ENCODE results near the gene TSC22D3.
"Not testable (repeated sequence)": the region's sequence is repeated elsewhere in the genome, so short reads cannot be mapped to it uniquely, and the experiment has no call there.

TSC22D3 gene

DNA sequence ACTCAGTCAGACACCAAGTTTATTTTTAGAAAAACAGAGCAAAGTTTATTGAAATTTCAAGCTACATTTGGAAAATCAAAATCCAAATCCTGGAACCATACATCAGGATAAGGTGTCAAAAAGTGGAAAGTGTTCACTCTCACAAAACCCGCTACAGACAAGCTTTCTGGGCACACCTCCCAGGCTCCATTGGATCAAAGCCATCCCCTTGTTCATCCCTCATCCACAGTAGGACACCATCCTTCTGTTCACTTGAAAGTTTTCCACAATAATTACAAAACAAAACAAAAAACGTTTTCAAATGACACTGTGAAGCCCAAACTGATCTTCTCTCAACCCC lies 62.4 kb downstream of the TSC22D3 start:
- no peak for DNase-seq

DNA sequence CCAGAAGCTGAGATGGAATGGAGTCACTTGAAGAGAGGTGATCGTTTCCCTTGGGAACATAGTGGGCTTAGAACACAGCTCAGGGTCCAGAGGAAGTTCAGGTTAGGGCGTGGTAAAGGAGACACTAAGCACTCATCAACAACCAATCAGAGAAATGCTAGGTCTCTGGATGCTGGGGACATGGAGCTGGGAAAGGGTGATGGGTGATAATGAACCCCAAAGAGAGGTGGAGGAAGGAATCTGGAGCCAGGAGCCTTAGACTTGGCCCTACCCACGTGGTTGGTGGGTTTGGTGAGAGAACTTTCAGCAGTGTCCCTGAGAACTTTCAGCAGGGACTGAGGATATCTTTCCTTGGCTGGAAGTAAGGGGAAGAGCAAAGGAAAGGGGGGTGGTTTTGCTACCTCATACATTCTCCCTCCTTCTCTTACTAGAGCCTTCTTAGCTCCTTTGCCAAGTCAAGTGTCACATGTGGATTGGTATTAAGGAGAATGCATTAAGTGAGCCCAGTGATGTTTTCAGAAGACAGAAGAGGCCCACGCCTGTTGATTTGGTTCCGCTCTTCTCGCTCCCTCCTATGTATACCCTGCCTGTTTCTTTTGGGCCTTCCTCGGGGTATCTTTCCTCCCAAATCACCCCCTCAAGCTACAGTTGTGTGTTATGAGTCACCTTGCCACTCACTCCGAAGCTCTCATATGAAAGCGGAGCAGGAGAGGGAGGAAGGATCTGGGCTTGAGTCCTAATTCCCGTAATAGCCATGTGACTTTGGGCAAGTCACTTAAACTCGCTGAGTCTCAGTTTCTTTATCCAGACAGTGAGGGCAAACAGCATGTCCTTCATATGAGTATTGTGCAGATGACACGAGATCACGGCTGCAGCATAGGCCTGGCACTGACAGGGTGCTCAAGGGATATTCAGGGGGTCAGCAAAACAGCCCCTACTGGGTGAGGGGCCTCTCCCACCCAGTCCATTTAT lies 63.1 kb downstream of the TSC22D3 start:
- DNase-seq = peak in 1 of 56 donors; percentile 9

DNA sequence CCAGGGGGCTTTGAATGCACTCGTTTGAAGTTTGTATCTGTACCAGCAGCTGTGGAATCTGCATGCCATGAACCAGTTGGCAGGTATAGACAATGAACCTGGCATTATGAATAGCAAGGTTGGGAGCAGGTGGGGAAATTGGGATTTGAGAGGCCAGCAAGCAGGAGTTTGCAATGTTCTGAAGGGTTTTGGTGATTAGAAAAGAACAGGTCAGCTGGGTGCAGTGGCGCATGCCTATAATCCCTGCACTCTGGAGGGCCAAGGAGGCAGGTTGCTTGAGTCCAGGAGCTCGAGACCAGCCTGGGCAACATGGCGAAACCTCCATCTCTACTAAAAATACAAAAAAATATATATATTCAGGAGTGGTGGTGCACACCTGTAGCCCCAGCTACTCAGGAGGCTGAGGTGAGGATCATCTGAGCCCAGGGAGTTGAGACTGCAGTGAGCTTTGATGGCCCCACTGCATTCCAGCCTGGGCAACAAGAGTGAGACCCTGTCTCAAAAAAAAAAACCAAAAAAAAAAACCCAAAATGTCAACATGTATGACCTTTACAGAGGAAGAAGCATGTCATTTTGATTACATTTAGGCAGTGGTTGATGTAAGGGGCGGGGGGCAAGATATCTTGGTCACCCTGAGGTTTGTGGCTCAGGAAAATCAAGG lies 63.9 kb downstream of the TSC22D3 start:
- DNase-seq = no peak

DNA sequence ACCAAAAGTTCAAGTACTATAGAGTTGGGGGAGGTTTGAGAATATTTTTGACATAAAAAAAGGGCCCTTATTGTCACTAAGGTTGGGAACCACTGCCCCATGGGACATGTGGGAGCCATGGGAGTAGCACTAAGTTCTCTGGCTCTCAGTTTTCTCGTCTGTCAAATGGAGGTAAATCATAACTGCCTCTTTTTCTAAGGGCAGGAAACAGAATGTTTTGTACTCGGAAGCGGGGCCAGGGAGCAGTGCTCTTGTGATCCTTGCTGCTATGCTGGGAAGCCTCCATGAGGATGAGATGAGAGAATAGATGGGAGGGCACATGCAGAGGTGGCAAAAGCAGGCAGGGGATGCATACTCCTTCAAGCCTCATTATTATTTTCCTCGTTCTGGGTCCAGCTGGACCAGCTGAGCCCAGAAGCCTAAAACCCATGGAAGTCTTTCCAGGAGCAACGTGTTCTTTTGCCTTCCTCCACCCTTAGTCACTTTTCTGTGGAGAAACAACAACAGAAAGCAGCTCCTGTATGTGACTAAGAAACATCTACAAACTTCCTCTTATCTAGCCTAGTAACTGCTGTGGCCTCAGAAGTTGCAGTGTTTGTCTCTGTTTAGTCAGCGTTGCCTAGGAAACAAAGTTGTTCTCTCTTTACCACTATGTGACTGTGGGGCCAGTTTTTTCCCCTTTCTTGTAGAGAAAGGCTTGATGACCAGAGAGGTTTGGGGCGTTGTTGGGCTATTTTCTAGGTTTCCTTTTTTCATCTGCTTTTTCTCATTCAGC lies 64.8 kb downstream of the TSC22D3 start:
- no peak for DNase-seq

DNA sequence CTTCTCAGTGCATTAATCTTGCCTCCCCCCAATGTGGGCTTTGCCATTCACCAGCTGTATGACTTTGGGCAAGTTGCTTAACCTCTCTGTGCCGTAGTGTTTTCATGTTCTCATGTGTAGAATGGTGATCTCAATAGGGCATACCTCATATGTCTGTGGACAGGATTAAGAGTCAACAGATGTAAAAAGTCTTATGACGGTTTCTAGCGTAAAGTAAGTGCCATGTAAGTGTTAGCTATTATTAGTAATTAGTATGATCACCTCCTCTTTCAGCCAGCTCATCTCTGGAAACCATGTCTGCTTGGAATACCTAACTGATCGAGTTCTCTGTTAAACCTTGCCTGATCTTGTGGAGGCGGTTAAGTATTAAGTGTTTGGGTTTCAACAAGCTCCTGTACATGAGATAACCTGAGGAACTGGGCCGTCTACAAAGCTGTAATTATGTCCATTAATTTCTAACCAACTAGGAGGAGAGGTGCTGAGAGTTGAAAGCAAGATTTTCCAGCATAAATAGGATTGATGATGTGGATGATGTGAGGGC lies 66.3 kb downstream of the TSC22D3 start:
- DNase-seq = no peak

DNA sequence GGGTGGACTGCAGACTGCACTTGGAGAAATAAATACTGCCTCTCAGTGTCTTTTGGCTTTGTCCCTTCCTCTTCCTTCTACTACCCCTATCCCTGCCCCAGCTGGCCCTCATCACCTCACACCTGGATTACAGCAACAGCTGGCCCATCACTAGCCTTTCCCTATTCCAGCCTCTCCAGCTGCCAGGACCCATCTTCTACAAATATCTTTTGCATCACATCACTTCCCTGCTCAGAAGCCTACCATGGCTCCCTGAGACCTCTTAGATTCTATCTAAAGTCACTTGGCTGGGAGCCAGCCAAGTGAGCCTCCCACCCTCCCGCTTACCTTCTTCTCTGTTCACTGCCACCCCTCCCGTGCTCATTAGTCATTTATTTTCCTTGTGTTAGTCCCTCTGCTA lies 66.8 kb downstream of the TSC22D3 start:
- no peak for DNase-seq

DNA sequence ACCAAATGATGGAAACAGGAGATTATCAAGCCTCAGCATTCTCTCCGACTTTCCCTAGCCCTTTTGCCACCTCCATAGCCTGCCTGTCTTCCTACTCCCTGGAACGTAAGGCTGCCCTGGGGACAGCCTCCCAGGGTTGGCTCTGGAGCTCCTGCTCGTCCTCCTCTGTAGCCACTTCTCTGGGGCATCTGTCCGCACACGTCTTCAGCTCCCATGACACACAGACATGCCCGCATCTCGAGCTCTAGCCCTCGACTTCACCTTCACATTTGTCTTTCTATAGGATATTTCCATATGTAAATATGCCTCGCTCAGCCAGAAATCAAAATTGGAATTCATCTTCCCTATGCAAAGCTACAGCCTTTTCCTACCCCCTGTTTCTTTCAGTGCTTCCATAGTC lies 67.7 kb downstream of the TSC22D3 start:
- no peak for DNase-seq

DNA sequence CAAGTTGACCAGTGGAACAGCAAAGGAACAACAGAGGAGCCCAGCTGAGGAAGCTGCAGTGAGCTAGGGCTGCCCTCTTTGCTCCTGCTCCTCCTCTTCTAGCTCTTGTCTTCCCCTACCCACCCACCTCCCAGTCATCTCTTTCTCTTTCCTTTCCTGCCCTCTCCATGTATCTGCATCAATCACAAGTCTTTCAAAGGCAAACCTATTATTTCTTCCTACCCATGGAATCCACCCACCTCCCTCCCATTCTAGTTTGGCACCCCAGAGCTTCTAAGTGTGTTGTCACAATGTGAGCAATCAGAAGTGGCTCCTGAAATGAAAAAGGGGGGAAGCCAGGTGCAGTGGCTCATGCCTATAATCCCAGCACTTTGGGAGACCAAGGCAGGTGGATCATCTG lies 69.3 kb downstream of the TSC22D3 start:
- no peak for DNase-seq

DNA sequence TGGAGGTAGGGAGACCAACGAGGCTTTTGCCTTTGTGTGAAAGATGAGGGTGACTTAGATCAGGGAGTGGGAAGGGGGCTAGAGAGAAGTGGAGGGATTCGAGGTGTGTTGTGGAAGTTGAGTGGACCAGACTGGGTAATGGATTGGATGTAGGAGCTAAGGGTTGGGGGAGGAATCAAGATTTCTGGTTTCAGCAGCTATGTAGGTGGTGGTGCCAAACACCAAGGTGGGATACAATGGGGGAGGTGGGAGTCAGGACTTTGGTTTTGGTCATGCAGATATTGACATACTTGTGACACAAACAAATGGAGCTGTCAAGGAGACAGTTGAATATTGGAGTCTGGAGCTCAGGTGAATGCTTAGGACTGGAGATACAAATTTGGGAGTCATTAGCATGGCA lies 71.0 kb downstream of the TSC22D3 start:
- no peak for DNase-seq

DNA sequence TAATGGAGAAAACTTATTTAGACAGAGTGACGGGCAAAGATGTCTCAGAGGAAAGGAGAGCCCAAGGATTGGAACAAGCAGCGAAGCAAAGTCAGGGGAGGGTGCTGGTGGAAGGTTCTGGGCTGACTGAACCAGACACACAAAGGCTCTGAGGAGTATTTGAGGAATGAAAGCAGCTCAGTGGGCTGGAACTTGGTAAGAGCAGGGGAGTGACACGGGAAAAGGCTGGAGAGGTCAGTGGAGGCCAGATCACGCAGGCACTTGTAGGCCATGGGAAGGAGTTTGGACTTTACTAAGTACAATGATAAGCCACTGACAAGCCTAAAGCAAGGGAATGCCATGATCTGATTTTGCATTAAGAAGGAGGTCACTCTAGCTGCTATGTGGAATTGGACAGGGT lies 71.4 kb downstream of the TSC22D3 start:
- DNase-seq = no peak

DNA sequence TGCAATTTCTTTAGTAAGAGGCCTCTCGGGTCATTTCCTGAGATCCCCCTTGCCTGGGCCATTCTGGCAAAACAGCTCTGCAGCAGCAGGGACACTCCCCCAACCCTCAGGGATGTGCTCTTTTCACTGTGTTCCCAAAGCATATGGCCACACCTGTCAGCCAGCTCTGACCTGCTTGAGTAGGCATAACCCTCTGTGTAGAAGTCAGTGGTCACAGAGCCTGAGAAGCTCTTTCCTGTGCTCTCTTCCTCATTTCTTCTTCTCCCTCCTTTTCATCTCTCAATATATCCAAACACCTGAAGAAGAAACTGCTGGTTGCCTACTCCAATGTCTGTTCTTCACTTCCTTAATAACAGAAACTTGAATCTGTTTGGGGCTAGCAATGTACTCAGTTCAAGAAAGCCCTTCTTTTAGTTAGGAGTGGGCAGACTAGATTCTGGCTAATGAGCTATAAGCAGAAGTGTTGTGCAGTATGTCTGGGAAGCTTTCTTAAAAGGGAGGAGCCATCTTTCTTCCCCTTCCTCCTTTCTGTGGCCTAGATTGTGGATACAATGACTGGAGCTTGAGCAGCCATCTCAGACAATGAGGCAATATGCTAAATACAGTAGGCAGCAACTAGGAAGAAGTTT lies 74.0 kb downstream of the TSC22D3 start:
- DNase-seq = no peak

DNA sequence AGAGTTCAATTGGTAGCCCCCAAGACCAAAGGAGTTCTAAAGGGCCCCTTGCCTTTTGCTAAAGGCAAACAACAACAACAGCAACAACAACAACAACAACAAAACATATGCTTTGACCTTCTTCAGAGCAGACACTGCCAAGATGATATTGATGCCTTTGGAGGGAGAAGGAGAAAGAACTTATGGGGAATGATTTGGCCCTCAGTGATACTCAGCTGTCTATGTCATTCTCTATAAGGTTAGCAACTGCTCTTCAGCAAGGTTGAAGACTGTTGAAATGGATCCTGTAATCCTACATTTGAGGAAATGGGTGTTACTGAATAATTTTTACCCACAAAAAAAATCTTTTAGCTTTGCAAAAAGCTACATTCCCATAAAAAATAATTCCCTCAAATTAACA lies 74.8 kb downstream of the TSC22D3 start:
- DNase-seq = no peak

DNA sequence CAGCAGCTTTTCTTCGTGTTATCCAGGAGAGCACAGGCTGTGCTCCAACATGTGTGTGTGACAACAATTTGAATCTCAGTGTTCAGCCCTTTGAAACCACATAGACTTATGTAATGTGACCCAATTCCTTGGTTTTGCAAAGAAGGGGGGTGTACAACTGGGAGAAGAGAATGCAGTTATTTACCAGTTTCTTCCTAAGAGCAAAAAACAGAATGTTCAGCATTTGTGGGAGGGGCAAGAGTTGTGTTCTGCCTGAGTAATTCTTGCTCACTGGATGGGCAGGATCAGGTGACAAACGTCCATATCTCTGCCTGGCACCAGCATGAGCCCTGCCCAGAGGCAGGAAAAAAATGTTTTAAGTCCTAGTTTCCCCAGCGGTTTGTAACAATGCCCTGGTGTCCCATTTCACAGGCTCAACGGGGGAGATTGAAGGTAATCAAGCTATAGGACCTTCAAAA lies 75.2 kb downstream of the TSC22D3 start:
- DNase-seq = peak in 3 of 56 donors; percentile 3 to 23 (median 8)

DNA sequence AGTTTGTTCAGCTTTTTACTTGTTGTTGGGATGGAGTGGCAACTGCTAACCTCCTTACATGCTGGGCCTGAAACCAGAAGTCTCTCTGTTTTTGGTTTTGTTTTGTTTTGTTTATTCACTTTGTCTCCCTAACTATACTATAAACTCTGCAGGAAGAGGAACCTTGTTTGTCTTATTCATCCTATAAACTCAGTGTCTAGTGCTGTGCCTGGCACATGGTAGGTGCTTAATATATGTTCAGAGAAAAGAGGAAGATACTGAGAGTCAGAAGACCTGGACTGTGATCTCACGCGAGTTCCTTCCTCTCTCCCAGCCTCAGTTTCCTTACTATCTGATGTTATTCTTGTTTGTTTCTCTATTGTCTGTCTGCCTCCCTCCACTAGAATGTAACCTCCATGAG lies 76.0 kb downstream of the TSC22D3 start:
- no peak for DNase-seq

DNA sequence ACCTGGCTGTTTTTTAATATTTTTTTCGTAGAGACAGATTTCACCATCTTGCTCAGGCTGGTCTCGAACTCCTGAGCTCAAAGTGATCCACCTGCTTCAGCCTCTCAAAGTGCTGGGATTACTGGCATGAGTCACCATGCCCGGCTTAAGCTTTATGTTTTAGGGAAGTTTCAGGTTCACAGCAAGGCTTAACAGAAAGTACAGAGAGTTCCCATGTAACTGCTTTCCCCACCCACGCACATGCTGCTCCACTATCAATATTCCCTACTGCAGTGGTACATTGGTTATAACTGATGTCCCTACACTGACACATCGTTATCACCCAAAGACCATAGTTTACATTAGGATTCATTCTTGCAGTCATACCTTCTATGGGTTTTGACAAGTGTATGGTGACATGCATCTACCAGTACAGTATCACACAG lies 84.6 kb downstream of the TSC22D3 start:
- DNase-seq = no peak

DNA sequence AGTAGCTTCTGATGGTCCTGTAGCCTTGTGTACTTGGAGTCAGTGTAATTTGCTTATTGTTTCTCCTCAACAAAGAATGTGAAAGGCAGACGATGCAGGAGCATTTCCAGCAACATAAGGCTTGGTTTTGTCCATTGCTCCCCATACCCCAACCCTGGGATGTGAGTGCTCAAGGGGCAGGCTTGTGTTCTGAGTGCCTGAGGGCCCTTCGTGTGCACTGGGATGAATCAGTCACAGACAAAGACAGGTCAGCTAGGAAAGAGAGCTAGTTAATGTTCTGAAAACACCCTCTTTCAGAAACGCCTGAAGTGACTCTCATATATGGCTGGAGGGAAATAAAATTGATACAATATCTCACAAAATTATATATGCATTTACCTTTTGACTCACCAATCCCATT lies 88.1 kb downstream of the TSC22D3 start:
- DNase-seq = no peak

DNA sequence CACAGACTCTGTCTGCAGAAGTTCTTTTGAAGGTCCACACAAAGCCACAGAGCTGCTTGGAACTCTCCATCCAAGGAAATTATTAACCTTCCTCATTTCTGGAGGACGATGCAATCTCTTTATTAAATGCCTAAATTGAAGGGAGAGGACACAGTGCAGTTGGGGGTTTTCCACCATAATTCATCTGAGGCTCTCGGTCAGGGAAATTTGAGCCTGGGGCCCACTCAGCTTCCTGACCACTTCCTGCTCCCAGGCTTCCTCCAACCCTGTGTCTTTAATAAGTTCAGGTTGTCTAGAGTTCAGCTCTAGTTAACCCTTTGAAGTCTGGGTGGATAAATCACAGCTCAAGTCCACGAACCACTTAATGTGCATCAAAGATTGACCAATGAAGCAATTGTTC lies 88.8 kb downstream of the TSC22D3 start:
- DNase-seq = no peak

DNA sequence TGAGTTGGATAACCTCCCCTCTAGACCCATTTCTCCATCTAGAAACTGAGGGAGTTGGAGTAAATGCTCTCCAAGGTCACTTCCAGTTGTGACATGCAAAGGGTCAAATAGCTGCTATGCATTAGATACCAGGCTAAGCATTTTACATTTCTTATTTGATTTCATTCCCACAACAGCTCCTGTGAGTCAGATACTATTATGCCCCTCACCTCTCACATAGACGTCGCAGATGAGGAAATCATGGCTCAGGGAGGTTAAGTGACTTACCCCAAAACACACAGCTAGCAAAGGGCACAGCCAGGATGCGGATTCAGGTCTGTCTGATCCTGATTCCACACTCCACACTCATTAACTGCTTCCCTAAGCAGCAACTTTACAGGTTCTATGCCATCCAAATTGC lies 89.6 kb downstream of the TSC22D3 start:
- no peak for DNase-seq

DNA sequence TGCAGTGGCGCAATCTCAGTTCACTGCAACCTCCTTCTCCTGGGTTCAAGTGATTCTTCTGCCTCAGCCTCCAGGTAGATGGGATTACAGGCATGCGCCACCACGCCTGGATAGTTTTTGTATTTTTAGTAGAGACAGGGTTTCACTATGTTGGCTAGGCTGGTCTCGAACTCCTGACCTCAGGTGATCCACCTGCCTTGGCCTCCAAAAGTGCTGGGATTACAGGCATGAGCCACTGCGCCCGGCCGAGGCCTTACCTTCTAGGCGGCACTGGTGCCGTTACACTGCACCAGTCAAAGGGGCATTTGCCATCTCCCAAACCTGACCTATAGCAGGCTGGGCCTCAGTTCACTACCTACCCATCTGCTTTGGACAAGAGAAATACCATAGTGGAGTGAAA lies 90.0 kb downstream of the TSC22D3 start:
- DNase-seq = not testable (repeated sequence)

DNA sequence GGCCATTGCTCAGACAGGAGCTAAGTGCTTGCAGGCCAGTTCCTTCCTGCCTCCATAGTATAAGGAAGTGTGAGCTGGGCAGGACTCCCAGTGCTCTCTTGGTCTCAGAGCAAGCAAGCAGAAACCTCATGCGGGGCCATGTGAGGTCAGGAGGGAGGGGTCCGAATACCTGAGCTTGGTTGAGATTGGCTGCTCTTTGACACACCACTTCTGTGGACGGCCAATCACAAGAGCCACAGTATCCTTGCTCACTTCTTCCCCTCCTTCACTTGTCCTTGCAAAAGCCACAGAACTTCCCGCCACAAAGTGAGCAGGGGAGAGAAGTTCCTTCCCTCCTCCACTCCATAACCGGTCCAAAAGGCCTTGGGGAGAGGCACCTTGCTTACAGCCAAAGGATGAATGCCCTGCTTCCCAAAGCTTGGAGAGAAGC lies 90.6 kb downstream of the TSC22D3 start:
- peak in 13 of 56 donors; percentile 0 to 21 (median 6) for DNase-seq

DNA sequence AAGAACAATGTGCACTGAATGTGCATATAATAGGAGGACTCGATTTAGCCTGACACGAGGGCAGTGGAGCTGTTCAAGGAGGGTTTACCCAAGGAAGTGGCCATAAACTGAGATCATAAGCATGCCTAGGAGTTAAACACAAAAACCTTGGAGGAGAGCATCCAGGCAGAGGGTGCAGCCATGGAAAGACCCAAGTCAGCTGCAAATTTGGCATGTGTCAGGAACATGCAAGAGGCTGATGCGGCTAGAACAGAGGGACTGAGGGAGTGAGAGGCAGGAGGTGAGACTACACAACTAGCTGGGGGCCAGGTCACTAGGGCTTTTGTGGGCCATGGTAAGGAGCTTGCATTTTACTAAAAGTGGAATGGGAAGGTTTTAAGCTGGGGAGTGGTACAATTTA lies 91.7 kb downstream of the TSC22D3 start:
- DNase-seq = no peak

Measured in nucleus accumbens (tissue), 56 donors.